Left renal pelvis (tissue), 4 donors: ENCODE data around the gene MTHFSD. TPM values are rescaled to one million over a fixed set of nuclear protein-coding genes. Genes with fewer than 3 reads are reported as not detected.
A peak's percentile ranks its signal among the peaks of the same experiment; 100 is the strongest.
"Not testable (repeated sequence)": the region's sequence is repeated elsewhere in the genome, so short reads cannot be mapped to it uniquely, and the experiment has no call there.

ENCODE experiments used
- DNase-seq, 4 donors: peaks; one replicate each; pipeline ENCODE4 v3.0.0-alpha.2; 2013; ENCODE audit warnings: low read depth in 4 of 4, low spot score in 3 of 4
- polyA plus RNA-seq, 4 donors: library from polyadenylated mRNA; unstranded; fragments of 120-200 nt; gene quantifications; one replicate each; pipeline ENCODE4 v1.2.1, GENCODE V29; 2013; ENCODE audit not compliant: insufficient read length in 4 of 4

The MTHFSD gene, protein sequence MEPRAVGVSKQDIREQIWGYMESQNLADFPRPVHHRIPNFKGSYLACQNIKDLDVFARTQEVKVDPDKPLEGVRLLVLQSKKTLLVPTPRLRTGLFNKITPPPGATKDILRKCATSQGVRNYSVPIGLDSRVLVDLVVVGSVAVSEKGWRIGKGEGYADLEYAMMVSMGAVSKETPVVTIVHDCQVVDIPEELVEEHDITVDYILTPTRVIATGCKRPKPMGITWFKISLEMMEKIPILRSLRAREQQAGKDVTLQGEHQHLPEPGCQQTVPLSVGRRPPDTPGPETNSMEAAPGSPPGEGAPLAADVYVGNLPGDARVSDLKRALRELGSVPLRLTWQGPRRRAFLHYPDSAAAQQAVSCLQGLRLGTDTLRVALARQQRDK
- 10 to 100 TPM; 20.7 to 30.9 (median 24.8) TPM for polyA plus RNA-seq

DNA sequence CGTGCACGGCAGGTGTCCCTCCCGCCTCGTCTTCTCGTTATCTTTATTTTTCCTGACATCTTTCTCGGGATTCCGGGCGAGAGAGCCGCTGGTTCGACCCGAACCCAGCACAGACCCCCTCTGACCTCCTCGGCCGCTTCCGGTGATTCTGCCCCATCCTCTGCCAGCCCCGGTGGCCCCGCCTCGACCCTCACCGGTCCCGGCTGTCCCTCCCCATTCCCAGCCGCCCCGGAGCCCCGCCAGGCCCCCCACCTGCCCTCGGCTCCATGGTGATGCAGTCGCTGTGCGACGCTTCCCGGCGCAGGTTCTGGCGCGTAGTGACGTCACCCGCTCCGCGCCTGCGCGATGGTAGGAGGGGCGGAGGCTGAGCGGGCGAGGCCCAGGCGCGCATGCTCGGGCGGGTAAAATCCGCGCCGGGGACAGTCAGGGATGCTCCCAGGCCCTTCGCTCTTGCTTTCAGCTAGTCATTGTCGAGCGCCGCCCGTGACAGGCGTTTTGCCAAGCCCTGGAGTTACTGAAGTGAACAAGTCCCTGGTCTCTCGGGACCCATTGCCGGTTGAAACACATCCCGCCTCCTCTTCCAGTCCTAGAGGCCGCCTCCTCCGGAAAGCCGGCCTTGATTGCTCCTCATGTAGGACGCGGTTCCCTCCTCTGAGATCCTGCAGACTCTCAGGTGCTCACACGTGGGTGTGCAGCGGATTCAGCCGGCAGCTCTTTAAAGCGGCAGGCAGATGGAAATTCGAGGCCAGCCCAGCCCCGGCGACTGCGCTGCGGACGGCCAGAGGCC, at the start of gene MTHFSD:
TSS of gene MTHFSD (minus strand) at position 319 of the 787 bp plus-strand sequence. CDS start at position 268, 51 bp downstream.
- DNase-seq: peak in 2 of 4 donors; percentile 87 to 89

DNA sequence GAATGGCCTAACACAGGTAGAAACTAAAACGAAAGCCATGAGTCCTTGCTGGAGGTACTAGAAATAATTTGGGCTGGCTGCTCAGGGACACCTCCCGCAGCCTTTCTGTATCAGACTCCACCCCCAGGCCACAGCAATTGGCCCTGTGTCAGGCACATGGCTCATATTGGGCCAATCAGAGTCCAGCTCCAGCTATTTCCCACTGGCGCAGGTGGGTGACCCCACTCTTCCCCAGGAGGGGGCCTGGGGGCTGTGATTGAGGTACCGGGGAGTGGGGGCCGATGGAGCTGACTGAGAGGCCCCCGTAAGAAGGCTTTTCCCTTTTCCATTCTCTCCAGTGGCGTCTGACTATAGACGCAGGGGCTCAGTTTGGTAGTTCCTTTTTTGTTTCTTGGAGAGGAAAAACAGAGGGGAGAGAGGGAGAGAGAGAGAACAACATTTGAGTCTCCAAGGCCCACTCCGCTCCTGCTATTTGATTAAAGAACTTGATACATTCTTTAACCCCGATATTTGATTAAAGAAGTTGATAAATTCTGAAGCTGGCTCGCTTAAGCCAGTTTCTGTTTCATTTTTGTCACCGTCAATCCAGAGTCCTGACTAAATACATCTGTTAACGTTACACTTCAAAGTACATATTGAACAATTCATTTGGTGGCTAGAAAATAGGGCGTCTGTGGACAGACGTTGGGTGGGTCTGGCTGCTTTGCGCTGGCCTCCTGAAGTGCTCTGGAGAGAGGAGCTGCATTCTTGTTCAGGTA, 49.6 kb upstream of the MTHFSD start:
- no peak for DNase-seq

DNA sequence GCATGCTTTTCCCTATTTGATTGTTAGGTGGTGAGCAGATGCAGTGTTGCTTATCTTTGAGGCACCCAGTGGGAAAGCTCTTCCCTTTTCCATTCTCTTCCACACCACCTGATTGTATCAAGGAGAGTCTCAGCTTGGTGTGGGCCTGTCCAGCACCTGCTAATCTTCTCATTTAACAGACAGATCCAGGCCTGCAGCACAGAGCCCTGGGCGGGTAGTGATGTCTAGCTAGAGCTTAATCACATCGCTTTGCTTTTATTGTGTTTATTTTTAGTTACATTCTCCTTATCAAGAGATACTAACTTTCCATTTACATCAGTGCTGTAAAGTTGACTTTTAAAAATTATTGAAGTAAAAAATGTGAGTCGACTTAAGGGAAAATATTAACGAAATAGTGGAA, 47.5 kb upstream of the MTHFSD start:
- DNase-seq: no peak

DNA sequence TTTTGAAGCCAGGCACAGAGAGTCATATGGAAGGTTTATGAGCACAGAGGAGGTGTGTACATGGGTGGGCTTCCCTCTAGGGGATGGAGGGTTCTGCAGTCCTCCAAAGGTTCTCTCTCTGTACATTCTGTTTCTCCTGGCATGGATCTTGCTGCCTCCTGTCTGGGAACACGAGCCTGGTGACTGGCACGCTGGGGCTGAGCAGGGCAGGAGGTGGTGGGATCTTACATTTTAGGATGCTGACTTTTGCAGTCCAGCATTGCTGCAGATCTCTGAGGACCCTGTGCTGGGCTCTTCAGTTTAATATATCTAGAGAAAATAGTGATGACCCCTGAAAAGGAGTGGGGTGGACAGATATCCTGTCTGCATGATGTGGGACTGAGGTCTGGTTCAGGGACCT, 46.3 kb upstream of the MTHFSD start:
- no peak for DNase-seq

DNA sequence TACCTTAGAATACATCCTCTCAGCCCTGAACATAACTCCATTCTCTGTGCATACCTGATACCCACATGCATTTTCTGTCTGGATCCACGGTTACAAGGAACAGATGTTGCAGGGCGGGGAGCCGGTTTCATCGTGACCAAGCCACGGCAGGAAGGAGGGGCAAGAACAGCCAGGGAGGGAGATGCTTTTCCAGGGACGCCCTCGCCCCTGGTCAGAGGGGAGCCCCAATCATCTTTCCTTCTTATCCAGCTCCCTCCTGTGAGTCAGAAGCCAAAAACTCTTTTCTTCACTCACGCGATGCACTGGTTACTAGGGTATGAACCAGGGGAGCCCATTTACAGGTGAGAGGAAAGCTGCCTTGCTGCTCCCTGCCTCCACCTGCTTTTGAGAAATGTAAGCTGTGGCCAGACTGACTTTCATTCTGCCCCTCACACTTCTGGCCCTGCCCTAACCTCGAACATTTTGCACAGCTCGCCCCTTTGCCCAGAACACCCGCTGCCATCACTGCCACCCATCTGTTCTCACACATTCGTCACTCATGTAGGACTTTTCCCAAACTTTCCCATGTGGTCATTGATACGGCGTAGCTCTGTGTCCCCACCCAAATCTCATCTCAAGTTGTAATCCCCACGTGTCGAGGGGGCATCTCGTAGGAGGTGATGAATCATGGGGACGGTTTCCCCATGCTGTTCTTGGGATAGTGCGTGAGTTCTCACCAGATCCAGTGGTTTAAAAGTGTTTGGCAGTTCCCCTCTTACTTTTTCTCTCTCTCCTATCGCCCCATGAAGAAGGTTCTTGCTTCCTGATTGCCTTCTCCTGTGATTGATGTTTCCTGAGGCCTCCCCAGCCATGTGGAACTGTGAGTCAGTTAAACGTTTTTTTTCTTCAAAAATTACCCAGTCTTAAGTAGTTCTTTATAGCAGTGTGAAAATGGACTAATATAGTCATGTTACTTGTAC, 43.9 kb upstream of the MTHFSD start:
- DNase-seq: no peak

DNA sequence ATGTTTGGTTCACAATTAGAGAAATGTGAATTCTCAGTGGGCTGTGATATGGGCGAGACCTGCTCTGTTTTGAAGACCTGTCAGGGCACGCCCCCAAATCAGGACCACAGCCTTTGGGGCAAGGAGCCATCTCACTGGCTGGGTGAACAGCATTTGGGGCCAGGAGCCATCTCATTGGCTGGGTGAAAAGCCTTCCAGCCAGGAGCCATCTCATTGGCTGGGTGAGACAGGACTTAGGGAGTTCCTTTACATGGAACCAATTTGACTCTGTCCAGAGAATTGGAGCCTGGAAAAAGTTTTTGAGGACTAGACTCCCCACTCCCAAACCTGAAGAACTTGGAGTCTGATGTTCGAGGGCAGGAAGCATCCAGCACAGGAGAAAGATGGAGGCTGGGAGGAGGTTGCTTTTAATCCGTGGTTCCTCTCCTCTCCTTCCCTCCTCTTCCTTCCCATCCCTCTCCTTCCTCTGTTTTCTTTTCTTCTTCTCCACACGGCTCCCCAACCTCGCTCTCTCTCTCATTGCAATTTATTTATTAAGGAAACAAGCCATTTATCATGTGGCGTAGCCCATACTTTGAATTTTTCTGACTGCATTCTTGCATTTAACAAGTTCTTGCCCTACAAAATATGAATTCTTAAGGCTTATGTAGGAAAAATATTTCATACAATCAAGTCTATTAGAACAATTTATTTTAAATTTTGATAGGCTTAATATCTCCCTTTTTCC, 43.0 kb upstream of the MTHFSD start:
- no peak for DNase-seq

DNA sequence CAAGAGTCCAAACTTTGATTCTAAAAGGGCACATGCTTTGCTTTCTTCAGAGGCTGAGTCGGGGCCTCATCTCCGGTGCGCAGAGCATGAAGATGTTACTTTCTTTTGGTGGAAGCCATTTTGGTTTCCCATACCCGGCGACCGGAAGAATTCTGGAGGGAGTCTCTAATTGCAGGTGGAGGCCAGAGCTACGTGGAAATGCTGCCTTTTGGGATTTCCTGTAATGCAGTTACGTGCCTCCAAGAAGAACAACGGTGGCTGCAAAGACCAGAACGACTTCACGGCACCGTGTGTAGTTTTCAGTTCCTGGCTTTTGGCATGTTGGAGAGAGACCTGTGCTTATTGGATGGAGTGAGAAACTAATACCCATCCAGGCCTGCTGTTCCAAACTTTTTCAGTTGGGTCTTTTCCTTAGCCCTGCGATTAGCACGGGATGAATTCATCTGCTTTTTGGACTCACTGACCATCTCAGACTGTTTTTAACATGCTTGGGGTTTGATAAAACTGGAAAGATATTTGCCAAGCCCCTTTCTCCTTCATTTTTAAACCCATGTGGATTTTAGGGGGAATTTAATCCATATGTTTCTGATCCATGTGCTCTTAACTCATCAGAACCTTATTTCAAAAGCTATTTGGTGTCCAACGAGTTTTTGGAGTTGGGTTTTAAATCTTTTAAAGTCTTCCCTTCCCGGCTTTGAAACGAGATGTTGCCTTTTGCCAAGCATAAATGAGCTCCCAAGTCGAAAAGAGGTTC, 42.3 kb upstream of the MTHFSD start:
- DNase-seq: no peak

DNA sequence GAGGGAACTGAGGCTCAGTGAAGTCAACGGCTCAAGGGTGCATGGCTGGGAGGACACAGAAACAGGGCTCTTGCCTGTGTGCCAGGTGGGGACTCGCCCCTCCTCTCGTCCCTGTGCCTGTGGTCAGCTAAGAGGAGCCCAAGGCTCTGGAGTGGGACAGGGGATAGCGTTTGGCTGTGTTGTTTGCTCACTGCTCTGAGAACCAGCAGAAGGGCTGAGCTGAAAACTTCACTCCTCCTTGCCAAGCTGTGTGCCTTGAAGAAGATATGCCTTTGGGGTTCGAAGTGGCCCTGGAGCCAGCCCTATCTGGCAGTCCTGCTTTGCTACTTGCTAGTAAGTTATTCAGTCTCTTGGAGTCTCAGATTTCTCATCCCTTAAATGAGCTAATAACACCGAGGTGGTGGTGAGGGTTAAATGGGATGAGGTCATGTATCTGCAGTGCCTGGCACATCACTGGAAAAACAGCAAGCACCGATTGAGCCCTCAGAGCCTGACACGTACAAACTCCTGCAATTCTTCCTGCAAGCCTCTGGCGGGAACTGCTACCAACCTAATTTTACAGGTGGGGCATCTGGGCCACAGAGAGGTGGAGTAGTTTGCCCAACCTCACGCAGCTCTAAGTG, 41.1 kb upstream of the MTHFSD start:
- DNase-seq: no peak

DNA sequence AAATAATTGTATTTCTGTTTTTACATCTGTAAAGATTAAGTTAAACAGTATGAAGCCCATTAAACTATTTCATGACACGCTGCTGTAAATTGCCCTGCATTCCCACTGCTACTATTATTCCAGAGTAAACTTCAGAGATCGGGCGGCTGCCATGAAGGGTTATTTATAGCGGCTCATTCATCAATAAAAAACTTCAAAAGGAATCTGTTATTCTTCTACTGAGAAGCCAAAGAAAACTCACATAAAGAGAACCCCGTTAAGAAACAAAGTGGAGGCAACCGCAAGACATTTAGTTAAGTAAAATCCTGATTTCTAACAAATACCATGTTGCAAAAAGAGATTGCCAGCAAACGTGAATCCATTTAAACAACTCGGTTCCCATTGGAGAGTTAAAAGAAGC, 39.7 kb upstream of the MTHFSD start:
- no peak for DNase-seq

DNA sequence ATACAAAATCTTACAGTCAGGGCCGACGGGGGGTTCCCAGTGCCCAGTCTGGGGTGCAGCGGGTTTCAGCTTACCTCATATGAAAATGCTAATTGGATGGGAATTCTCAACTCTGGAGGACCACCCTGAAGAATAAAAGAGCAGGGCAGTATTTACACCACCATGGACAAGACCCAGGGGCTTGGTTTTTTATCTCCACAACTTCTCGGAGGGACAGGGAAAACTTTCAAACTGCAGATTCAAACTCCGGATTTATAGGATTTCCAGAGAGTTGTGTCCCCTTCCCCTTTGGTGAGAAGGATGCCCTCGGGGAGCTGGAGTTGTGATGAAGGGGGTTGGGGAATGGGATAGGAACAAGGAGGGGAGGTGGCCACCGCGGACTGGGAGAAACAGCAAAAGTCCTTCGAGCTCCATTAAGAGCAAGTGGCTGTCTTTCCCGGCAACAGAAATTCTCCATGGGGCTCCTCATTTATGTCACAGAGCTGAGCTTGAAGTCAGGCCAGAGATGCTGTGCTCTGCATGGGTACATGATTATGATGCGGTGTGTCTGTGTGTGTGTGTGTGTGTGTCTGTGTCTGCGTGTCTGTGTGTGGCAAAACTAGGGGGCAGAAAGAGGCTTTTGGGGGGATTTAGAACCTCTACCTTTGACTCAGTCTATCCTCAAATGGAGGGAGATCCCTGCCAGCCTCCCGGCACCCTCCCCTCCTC, 39.0 kb upstream of the MTHFSD start:
- DNase-seq: no peak

DNA sequence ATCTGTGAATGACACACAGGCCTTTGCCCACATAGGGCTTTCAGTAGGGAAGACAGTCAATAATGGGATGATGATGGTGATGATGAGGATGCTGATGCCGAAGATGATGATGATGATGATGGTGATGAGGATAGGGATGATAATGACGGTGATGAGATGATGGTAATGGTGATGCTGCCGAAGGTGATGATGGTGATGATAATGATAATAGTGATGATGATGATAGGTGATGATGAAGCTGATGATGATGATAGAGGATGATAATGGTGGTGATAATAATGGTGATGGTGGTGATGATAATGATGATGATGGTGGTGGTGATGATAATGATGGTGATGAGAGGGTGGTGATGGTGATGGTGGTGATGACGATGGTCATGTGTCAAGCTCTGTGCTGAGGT, 36.2 kb upstream of the MTHFSD start:
- DNase-seq: no peak

DNA sequence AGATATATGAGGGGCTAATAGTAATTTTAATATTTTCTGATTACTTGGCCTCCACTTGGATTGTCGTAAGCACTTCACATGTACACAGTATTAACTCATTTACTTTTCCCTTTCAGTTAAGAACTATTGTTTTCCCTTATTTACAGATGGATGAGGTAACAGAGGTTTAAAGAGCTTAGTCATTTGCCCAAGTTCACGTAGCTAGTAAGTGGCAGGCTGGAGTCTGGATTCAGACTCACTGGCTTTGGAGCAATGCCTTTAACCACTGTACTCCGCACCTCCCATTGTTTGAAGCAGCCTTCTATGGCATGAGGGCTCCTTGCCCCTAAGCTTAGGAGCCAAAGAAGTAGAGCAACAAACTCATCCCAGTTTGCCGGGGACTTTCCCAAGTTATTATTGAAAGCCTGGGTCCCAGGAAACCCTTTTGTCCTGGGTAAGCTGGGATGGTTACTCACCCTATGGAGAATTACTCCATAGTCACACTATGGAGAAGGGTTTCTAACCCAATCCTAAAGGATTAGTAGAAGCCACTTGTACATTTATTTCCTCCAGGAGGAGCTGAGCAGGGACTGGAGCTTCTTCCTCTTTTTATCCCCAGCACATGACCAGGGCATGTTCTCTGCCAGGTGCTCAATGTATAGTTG, 35.6 kb upstream of the MTHFSD start:
- no peak for DNase-seq

DNA sequence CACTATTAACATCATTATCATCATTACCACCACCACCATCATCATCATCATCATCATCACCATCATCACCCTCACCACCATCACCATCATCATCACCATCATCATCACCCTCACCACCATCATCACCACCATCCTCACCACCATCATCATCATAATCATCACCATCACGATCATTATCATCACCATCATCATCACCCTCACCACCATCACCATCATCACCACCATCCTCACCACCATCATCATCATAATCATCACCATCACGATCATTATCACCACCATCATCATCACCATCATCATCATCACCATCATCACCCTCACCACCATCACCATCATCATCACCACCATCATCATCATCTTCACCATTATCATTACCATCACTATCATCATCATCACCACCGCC, 32.9 kb upstream of the MTHFSD start:
- not testable (repeated sequence) for DNase-seq

DNA sequence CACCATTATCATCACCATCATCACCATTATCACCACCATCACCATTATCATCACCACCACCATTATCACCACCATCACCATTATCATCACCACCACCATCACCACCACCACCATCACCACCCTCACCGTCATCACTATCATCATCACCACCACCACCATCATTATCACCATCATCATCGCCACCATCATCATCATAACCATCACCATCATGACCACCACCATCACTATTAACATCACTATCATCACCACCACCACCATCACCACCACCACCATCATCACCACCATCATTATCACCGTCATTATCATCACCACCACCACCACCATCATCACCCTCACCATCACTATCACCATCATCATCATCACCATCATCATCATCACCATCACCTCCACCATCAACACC, 32.5 kb upstream of the MTHFSD start:
- no peak for DNase-seq

DNA sequence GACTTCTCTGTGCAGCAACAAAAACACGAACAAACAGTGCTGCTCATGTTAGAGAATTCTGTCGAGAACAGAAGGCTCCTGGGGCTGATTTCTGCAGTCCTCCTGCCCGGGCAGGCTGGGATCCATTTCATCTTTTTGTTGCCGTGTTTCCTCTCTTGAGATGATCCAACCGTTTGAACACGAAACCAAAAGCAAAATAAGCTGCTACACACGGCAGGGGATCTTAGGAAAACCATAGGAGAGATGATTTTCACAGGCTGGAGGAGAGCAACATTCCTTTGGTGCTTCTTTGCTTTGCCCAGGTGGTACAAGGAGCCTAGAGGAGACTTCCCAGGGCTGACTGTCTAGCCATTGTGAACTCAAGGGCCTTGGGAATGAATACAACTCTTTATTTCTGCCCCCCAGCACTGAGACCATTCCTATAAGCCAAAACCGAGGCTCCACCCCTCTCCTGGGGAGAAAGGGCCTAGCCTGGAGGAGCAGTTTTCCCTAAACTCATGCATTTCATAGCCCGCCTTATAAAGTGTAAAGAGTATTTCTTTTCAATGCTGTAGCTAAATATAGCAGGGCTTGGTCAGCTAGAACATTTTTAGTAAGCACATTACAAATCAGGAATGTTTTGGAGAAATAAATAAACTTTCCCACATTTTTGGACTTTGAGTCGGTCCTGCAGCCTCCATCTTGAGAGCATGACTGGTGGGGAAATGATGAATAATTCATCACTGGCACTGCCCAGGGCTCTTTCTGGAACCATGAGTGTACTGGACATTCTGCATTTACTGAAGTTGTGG, 31.0 kb upstream of the MTHFSD start:
- no peak for DNase-seq
